Chondrocyte (in vitro differentiated cells): ENCODE data around the gene EML6. TPM values are rescaled to one million over a fixed set of nuclear protein-coding genes. Genes with fewer than 3 reads are reported as not detected.

ENCODE experiments used
- DNase-seq: peaks from one replicate; pipeline ENCODE4 v3.0.0; 2021; ENCODE audit warnings: mixed read lengths, low spot score
- H3K27ac Mint-ChIP-seq: one replicate; pipeline ENCODE4 v1.8.0; 2021; ENCODE audit warnings: mild to moderate bottlenecking, moderate library complexity, mixed read lengths; ENCODE audit not compliant: unreplicated experiment
- H3K27me3 Mint-ChIP-seq: 2 replicates; pipeline ENCODE4 v1.8.0; 2021; ENCODE audit warnings: low read depth, mixed read lengths
- H3K36me3 Mint-ChIP-seq: 2 replicates; pipeline ENCODE4 v1.8.0; 2021; ENCODE audit warnings: low read depth, mixed read lengths
- H3K4me1 Mint-ChIP-seq: 2 replicates; pipeline ENCODE4 v1.8.0; 2021; ENCODE audit warnings: low read depth, mild to moderate bottlenecking, mixed read lengths
- H3K4me3 Mint-ChIP-seq: one replicate; pipeline ENCODE4 v1.8.0; 2021; ENCODE audit warnings: mild to moderate bottlenecking, moderate library complexity, mixed read lengths; ENCODE audit not compliant: unreplicated experiment
- H3K9me3 Mint-ChIP-seq: 2 replicates; pipeline ENCODE4 v1.8.0; 2021; ENCODE audit warnings: low read depth, mixed read lengths
- CTCF ChIP-seq: fragments of 200-600 bp; sonication (generic); IDR thresholded peaks from 2 replicates; pipeline ENCODE4 v1.5.0; 2021; ENCODE audit warnings: antibody characterized with exemption, mild to moderate bottlenecking, moderate library complexity
- total RNA-seq: library from RNA; stranded (reverse); gene quantifications from 3 replicates; pipeline ENCODE4 v1.2.1, GENCODE V29; 2021

EML6 gene
- total RNA-seq, 1 donor from 2014 or later = 1.1 TPM

DNA sequence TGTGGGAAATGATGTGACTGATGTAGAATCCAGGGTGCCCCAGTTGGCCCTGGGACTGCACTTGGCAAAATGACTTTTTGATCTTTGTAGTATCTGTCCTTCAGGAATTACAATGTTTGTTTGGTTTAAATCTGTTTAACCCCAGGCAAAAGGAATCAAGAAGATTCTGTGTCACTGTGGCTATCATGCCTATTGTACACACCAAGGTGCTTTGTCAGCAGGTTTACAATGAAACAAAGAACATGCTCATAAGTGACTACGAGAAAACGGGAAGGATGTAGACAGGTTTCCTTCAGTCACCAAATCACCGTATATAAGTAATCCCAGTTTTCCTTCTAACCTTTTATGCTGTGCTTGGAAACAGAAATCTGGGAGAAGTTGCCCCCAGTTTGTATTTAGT lies 217.3 kb downstream of the EML6 start:
- no peaks in the 10 kb centered on the region for H3K27me3 Mint-ChIP-seq
- no peaks in the 10 kb centered on the region for H3K36me3 Mint-ChIP-seq
- no peaks in the 10 kb centered on the region for H3K9me3 Mint-ChIP-seq
- DNase-seq = no peak
- no peak for TF ChIP-seq CTCF
- H3K4me1 Mint-ChIP-seq = peaks cover 12% of the 10 kb centered on the region
- no peak overlapping the region for H3K4me3 Mint-ChIP-seq
- no peak overlapping the region for H3K27ac Mint-ChIP-seq

- no peaks in the 10 kb centered on the region for H3K36me3 Mint-ChIP-seq
- no peak for TF ChIP-seq CTCF
- no peak overlapping the region for H3K4me3 Mint-ChIP-seq
- no peak overlapping the region for H3K27ac Mint-ChIP-seq
- no peaks in the 10 kb centered on the region for H3K9me3 Mint-ChIP-seq
- no peak for DNase-seq
- peaks cover 18% of the 10 kb centered on the region for H3K4me1 Mint-ChIP-seq
- H3K27me3 Mint-ChIP-seq = no peaks in the 10 kb centered on the region
These were observed 218.0 kb downstream of the EML6 start for GRCh38 chr2:54941248-54941984.

GRCh38 chr2:54942373-54942772 lies 218.9 kb downstream of the EML6 start:
- Mint-ChIP-seq H3K27ac (no peak overlapping the region), H3K4me1 (peaks cover 12% of the 10 kb centered on the region), H3K36me3 (no peaks in the 10 kb centered on the region), H3K27me3 (no peaks in the 10 kb centered on the region), H3K9me3 (no peaks in the 10 kb centered on the region), H3K4me3 (no peak overlapping the region)
- DNase-seq = no peak
- no peak for TF ChIP-seq CTCF

- no peaks in the 10 kb centered on the region for H3K27me3 Mint-ChIP-seq
- peaks cover 12% of the 10 kb centered on the region for H3K4me1 Mint-ChIP-seq
- H3K36me3 Mint-ChIP-seq = no peaks in the 10 kb centered on the region
- H3K27ac Mint-ChIP-seq = no peak overlapping the region
- no peak overlapping the region for H3K4me3 Mint-ChIP-seq
- no peak for TF ChIP-seq CTCF
- H3K9me3 Mint-ChIP-seq = no peaks in the 10 kb centered on the region
- DNase-seq = no peak
These were observed 221.4 kb downstream of the EML6 start for GRCh38 chr2:54944724-54945326.

DNA sequence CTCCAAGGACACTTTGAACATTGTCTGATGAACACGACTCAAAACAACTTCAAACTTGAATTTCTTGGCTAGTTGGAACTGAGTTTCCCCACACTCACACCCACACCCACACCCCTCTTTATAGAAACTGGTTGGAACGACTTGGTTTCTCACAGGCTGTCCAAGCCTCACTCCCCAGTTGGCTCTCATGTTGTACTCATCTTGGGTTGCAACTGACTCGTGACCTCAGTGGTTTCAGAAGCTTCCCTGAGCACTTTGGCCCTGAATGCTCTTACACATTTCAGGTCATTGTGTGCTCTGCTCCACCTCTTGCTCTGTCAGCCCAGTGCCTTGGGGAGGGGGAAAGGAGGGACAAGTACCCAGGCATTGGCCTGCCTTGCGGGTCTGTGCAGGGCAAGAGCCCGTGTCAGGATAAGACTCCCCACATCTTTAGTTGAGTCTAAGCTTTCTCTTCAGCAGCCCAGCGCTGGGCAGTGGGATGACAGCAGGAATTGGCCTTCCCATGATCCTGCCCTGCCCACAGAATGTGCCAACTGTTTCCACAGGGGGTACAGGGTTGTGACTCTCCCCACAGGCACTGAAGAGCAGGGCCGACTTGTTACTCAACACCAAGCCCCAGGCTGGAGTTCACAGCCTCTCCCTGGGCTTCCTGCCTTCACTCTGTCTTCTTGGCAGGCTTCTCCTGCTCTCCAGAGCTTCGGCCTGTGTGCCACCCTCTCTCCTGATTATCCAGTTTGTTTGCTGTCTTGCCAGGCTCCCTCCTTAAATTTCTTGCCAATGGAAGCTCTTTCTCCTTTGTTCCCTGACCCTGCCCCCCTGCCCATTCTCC lies 222.1 kb downstream of the EML6 start:
- Mint-ChIP-seq H3K27me3 (no peaks in the 10 kb centered on the region), H3K27ac (peak overlapping the region; percentile 53), H3K36me3 (no peaks in the 10 kb centered on the region), H3K4me3 (no peak overlapping the region), H3K4me1 (peaks cover 12% of the 10 kb centered on the region), H3K9me3 (no peaks in the 10 kb centered on the region)
- TF ChIP-seq CTCF = no peak
- DNase-seq = no peak
